ENCODE data around the gene CCNY.

DNA sequence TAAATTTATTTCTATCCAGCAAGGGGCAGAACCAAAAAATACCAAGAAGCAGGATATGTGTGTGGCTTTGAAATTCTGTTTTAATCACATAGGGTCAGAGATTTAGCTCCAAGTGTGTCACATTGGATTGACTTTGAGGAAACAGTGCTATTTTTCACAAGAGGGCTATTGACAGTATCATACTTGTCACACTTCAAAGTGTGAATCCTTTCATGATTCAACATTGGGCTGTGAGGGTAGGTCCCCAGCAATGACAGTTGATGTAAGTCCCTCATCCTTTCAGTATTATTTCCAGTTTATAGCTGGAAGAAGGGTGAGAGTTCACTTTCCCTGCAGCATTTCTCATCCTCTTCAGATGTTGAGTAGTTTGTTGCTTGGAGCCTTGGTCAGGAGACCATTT lies 7.4 kb downstream of the CCNY start:
- TF ChIP-seq YY1 (IDR thresholded peaks at IDR 0.05; ENCODE audit: insufficient read depth, insufficient read length) (no peak), ZNF274 (IDR thresholded peaks at IDR 0.05; ENCODE audit: low read depth, low read length) (no peak)
